HEK293T (cell line): Measurements from ENCODE around the gene SCYL1.

Experiments
- CTCF ChIA-PET: fragments of 350-600 bp; formaldehyde crosslinking; extraction: SDS; loops from one replicate; lab custom pipeline; 2021; ENCODE audit warnings: antibody characterized with exemption, inconsistent platforms; lab: Yijun Ruan, JAX
- POLR2A ChIA-PET: fragments of 350-600 bp; formaldehyde crosslinking; extraction: SDS; loops from one replicate; lab custom pipeline; 2020; ENCODE audit warnings: antibody characterized with exemption, inconsistent platforms; lab: Yijun Ruan, JAX
- DNase-seq: peaks from one replicate; pipeline ENCODE4 v3.0.0; 2012; ENCODE audit warnings: mixed read lengths; ENCODE audit errors: extremely low spot score
- ARNT ChIP-seq: fragments of 450-650 bp; IDR thresholded peaks from 2 replicates; pipeline ENCODE4 v1.6.1; 2017; ENCODE audit warnings: mild to moderate bottlenecking
- BHLHE40 ChIP-seq: fragments of 450-650 bp; IDR thresholded peaks from 2 replicates; pipeline ENCODE4 v1.6.1; 2016; ENCODE audit warnings: mild to moderate bottlenecking, moderate library complexity, borderline replicate concordance
- CTBP1 ChIP-seq: fragments of 450-650 bp; IDR thresholded peaks from 2 replicates; pipeline ENCODE4 v1.6.1; 2016; ENCODE audit warnings: borderline replicate concordance
- ELF4 ChIP-seq: fragments of 450-650 bp; IDR thresholded peaks from 2 replicates; pipeline ENCODE4 v1.6.1; 2017; ENCODE audit warnings: antibody characterized with exemption
- FOXA1 ChIP-seq: fragments of 450-650 bp; IDR thresholded peaks from 2 replicates; pipeline ENCODE4 v1.6.1; 2016; ENCODE audit warnings: mild to moderate bottlenecking
- FOXK2 ChIP-seq: fragments of 450-650 bp; IDR thresholded peaks from 2 replicates; pipeline ENCODE4 v1.6.1; 2016; ENCODE audit warnings: mild to moderate bottlenecking
- FOXM1 ChIP-seq: fragments of 450-650 bp; IDR thresholded peaks from 2 replicates; pipeline ENCODE4 v1.6.1; 2017; ENCODE audit warnings: mild to moderate bottlenecking, borderline replicate concordance
- HDGF ChIP-seq: fragments of 450-650 bp; IDR thresholded peaks from 2 replicates; pipeline ENCODE4 v1.6.1; 2017; ENCODE audit warnings: antibody characterized with exemption, borderline replicate concordance
- L3MBTL2 ChIP-seq: fragments of 450-650 bp; conservative IDR thresholded peaks from 2 replicates; pipeline ENCODE4 v1.6.1; 2016; ENCODE audit warnings: mild to moderate bottlenecking
- LEF1 ChIP-seq: fragments of 450-650 bp; IDR thresholded peaks from 2 replicates; pipeline ENCODE4 v1.6.1; 2017; ENCODE audit warnings: mild to moderate bottlenecking, borderline replicate concordance
- NFRKB ChIP-seq: fragments of 450-650 bp; IDR thresholded peaks from 2 replicates; pipeline ENCODE4 v1.6.1; 2016; ENCODE audit warnings: mild to moderate bottlenecking, moderate library complexity
- SP1 ChIP-seq: fragments of 450-650 bp; IDR thresholded peaks from 2 replicates; pipeline ENCODE4 v1.6.1; 2017
- SUZ12 ChIP-seq: fragments of 450-650 bp; IDR thresholded peaks from 2 replicates; pipeline ENCODE4 v1.6.1; 2016; ENCODE audit warnings: mild to moderate bottlenecking
- TARDBP ChIP-seq: fragments of 450-650 bp; IDR thresholded peaks from 2 replicates; pipeline ENCODE4 v1.6.1; 2016
- ZNF384 ChIP-seq: fragments of 450-650 bp; IDR thresholded peaks from 2 replicates; pipeline ENCODE4 v1.6.1; 2016
- TF ChIP-seq, protein P1 (sequence below): fragments of 450-650 bp; IDR thresholded peaks from 2 replicates; pipeline ENCODE4 v1.6.1; 2016

The SCYL1 gene

DNA sequence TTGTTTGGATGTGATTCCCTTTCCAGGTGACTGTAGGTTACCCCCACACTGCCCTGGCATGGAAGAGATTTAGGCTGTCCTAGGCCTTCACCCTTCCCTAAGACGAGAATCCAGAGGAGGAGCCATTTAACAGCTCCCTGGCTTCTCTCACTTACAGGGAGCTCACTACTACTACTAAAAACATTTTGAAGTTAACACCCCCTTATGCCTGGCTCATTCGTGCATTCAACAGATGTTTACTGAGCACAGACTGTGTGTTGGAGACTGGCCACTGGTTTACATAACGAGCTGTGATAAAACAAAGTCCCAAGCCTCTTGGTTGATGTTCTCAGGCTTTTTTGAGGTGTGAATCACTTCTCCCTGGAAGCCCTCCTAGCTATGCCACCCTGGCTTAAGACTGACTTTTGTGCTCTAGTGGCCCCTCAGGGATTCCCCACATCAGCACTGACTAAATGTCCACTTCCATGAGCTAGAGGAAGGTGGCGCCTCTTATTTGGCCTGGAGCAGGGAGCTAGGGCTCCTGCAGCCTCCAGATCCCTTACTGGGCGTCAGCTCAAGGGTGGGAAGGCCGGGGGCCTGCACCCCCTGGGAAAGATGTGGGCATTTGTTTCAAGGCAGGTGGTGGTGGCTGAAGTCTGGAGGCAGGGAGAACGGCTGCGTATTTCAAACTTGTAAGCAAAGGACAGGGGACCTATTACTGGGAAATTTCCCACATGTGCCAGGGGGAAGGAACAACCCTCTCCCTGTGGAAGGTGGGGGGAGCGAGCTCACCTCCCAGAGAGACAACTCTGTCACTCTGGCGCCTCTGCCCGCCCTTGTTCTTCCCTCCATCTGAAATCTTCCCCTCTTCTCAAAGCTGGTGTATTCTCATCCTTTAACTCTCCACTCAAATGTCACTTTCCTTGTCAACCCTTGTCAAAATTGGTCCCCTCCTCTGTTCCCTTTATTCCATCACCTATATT is 45.4 kb upstream of the SCYL1 start:
- no peak for TF ChIP-seq SUZ12
- no peak for TF ChIP-seq ARNT
- TF ChIP-seq L3MBTL2 = no peak
- no peak for TF ChIP-seq BHLHE40
- no peak for TF ChIP-seq FOXK2
- TF ChIP-seq FOXA1 = no peak
- TF ChIP-seq HDGF = no peak
- TF ChIP-seq CTBP1 = no peak
- no peak for TF ChIP-seq ELF4
- TF ChIP-seq ZNF384 = no peak
- TF ChIP-seq, protein P1, sequence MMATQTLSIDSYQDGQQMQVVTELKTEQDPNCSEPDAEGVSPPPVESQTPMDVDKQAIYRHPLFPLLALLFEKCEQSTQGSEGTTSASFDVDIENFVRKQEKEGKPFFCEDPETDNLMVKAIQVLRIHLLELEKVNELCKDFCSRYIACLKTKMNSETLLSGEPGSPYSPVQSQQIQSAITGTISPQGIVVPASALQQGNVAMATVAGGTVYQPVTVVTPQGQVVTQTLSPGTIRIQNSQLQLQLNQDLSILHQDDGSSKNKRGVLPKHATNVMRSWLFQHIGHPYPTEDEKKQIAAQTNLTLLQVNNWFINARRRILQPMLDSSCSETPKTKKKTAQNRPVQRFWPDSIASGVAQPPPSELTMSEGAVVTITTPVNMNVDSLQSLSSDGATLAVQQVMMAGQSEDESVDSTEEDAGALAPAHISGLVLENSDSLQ = no peak
- no peak for TF ChIP-seq SP1
- ChIA-PET CTCF (interaction anchor here (0.5 to 1.9 kb wide), 13 partner anchors 9 to 221 kb away, joined by 3 to 11 read pairs (median 5); partner anchors contain the start of gene MALAT1), POLR2A (interaction anchor here (1.0 to 15.6 kb wide), 3 partner anchors 19 to 104 kb away, joined by 3 to 1783 read pairs (median 163); partner anchors contain the start of genes MALAT1 and NEAT1)
- no peak for DNase-seq

DNA sequence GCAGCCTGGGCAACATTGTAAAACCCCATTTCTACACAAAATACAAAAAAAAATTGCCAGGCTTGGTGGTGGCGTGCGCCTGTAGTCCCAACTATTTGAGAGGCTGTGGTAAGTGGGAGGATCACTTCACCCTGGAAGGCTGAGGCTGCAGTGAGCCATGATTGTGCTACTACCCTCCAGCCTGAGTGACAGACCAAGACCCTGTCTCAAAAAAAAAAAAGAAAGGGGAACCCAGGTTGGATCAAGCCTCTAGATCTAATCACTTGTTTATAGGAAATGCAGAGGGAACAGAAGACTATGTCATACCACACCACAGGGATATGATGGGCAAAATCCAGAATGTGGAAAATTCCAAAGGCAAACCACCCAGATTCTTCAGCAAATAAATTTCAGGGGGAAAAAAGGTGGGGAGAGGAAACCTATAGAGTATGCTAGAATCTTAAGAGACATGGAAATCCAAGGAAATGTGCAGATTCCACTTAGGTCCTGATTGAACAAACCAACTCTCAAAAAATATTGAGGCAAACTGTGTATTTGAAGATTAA is 42.5 kb upstream of the SCYL1 start:
- CTCF ChIA-PET = no interaction called here
- no peak for TF ChIP-seq FOXA1
- TF ChIP-seq SUZ12 = no peak
- no peak for TF ChIP-seq SP1
- no peak for TF ChIP-seq TARDBP
- no peak for TF ChIP-seq ZNF384
- no peak for TF ChIP-seq CTBP1
- TF ChIP-seq, protein P1 = no peak; the same call in 1 of the 2 replicates
- TF ChIP-seq LEF1 = no peak
- no peak for TF ChIP-seq NFRKB
- TF ChIP-seq HDGF = no peak
- no peak for TF ChIP-seq FOXK2
- no peak for TF ChIP-seq BHLHE40
- no peak for TF ChIP-seq FOXM1
- TF ChIP-seq ARNT = no peak
- TF ChIP-seq L3MBTL2 = no peak
- no peak for TF ChIP-seq ELF4
- POLR2A ChIA-PET = interaction anchor here (1.0 to 15.6 kb wide), 4 partner anchors 16 to 59 kb away, joined by 3 to 1783 read pairs (median 300); partner anchors contain the start of genes MALAT1 and NEAT1
- DNase-seq = no peak

DNA sequence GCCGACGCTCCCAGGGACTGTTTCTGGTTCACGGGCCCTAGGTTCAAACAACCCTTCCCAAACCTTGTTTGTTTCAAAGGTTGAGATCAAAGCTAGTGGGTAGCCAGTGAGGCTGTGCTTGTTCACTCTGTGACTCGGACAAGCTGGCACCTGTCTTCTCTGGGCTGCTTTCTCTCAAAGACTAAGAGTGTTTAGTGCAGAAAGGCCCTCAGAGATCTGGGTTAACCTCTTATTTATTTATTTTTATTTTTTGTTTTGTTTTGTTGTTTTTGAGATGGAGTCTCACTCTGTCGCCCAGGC is 39.0 kb upstream of the SCYL1 start:
- TF ChIP-seq NFRKB (no peak), CTBP1 (no peak), L3MBTL2 (no peak), FOXM1 (no peak), ARNT (no peak)
- DNase-seq = no peak
- CTCF ChIA-PET = interaction anchor here (0.8 to 1.3 kb wide), 2 partner anchors 11 to 14 kb away, joined by 3 to 6 read pairs; no protein-coding TSS in a partner anchor
- POLR2A ChIA-PET = interaction anchor here (2.2 to 29.4 kb wide), 4 partner anchors 11 to 63 kb away, joined by 6 to 1783 read pairs (median 1015); partner anchors contain the start of genes MALAT1 and NEAT1

DNA sequence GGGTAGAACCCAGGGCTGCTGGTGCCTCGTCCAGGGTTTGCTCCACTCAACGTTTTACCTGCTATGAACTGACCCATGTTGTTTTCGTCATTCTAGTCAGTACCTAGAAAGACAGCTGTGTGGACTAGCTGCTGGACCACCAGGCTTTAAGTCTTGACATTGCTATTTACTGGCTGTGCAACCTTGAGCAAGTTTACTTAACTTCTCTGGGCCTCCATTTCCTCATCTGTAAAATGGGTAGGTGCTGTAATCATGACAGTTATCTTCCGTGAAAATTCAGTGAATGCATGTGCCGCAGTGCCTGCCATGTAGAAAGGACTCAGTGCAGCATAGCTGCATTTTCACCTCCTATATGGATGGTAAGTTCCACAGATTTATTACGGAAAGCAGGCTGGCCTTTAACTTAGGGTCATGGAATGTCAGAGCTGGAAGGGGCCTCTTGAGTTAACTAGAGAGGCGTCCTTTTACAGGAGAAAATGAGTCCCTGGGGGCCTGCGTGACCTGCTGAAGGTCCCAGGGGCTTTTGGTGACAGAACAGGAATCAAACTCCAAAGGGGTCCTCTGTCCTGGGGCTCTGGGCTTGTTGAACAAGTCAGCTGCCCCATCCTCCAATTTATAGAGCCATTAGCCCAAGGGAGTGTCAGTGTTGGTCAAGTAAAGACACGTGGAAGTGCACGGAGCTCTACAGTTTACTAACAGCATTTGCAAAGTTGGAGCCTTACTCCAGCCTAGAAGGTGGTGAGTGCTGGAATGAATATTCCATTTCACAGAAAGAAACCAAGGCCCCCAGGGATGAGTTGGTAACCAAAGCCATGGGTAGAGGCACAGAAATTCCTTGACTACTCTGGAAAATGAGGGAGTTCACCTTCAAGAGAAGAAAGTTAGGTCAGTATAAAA is 38.1 kb upstream of the SCYL1 start:
- no peak for DNase-seq
- CTCF ChIA-PET = interaction anchor here (1.3 to 3.2 kb wide), 3 partner anchors 7 to 15 kb away, joined by 3 to 13 read pairs (median 5); no protein-coding TSS in a partner anchor
- TF ChIP-seq ELF4 = no peak
- no peak for TF ChIP-seq FOXA1
- TF ChIP-seq L3MBTL2 = 0 out of 2 replicates have a peak, but pooled peaks have one; percentile 11
- TF ChIP-seq, protein P1 = no peak
- no peak for TF ChIP-seq SUZ12
- POLR2A ChIA-PET = interaction anchor here (0.6 to 29.4 kb wide), 7 partner anchors 12 to 372 kb away, joined by 3 to 1783 read pairs (median 6); partner anchors contain the start of genes MALAT1 and NEAT1
